CD4-positive, alpha-beta T cell treated with Interleukin-10 for 1 hour (primary cell): Measurements from ENCODE around the gene FAM177B.

ENCODE experiments used
- DNase-seq: peaks from one replicate; pipeline ENCODE4 v3.0.0-alpha.2; 2020

The FAM177B gene

GRCh38 chr1:222736972-222737371, at the start of gene FAM177B:
Gene FAM177B, plus strand, starts transcription at chr1:222737202. Its CDS starts 9,344 bp downstream, at chr1:222746546.
- no peak for DNase-seq

- DNase-seq: no peak
Observed at GRCh38 chr1:222691016-222691415, 46.0 kb upstream of the FAM177B start.

GRCh38 chr1:222694927-222695326, 42.1 kb upstream of the FAM177B start:
- DNase-seq: no peak

GRCh38 chr1:222696741-222697140, 40.3 kb upstream of the FAM177B start:
- no peak for DNase-seq

GRCh38 chr1:222697203-222697602, 39.8 kb upstream of the FAM177B start:
- DNase-seq: no peak

GRCh38 chr1:222697826-222698225, 39.2 kb upstream of the FAM177B start:
- no peak for DNase-seq

- DNase-seq: no peak
Observed at GRCh38 chr1:222702210-222702609, 34.8 kb upstream of the FAM177B start.

GRCh38 chr1:222704260-222704659, 32.7 kb upstream of the FAM177B start:
- DNase-seq: no peak

- DNase-seq: no peak
Observed at GRCh38 chr1:222706815-222707214, 30.2 kb upstream of the FAM177B start.

GRCh38 chr1:222709700-222710153, 27.3 kb upstream of the FAM177B start:
- no peak for DNase-seq

- peak; percentile 74 for DNase-seq
Observed at GRCh38 chr1:222711319-222712252, 25.4 kb upstream of the FAM177B start.

- DNase-seq: peak; percentile 94
Observed at GRCh38 chr1:222712253-222713090, 24.5 kb upstream of the FAM177B start, which contains the start of the genes AIDA and BROX. Gene AIDA, minus strand, starts transcription at chr1:222712491. Its CDS starts 174 bp downstream, at chr1:222712317. Gene BROX, plus strand, starts transcription at chr1:222712564. Its CDS starts 3,136 bp downstream, at chr1:222715700.

GRCh38 chr1:222713091-222713961, 23.7 kb upstream of the FAM177B start:
- peak; percentile 95 for DNase-seq

GRCh38 chr1:222716393-222716792, 20.6 kb upstream of the FAM177B start:
- DNase-seq: no peak

- DNase-seq: no peak
Observed at GRCh38 chr1:222728746-222729145, 8.3 kb upstream of the FAM177B start.

- DNase-seq: no peak
Observed at GRCh38 chr1:222730866-222731265, 6.1 kb upstream of the FAM177B start.

- no peak for DNase-seq
Observed at GRCh38 chr1:222732216-222733159, 4.5 kb upstream of the FAM177B start.

- no peak for DNase-seq
Observed at GRCh38 chr1:222734740-222735139, 2.3 kb upstream of the FAM177B start.

GRCh38 chr1:222736470-222736869, 532 bp upstream of the FAM177B start:
- no peak for DNase-seq

- no peak for DNase-seq
Observed at GRCh38 chr1:222739465-222739864, 2.5 kb downstream of the FAM177B start.

GRCh38 chr1:222739929-222740328, 2.9 kb downstream of the FAM177B start:
- no peak for DNase-seq
